Measurements from ENCODE around the gene MYH9.

- TF ChIP-seq CTCF (IDR thresholded peaks at IDR 0.05; ENCODE audit: low read length) (no peak), EZH2 (IDR thresholded peaks at IDR 0.05; ENCODE audit: borderline replicate concordance, low read length) (no peak)
These were observed 48.3 kb downstream of the MYH9 start for GRCh38 chr22:36339171-36340065.

Data from OCI-LY1 (cell line).